ENCODE results near the gene GRIA1. TPM values are rescaled to one million over a fixed set of nuclear protein-coding genes. Genes with fewer than 3 reads are reported as not detected.

GRIA1 gene
- polyA plus RNA-seq, 4 donors, result 1.4 to 5.4 (median 4.1) TPM

DNA sequence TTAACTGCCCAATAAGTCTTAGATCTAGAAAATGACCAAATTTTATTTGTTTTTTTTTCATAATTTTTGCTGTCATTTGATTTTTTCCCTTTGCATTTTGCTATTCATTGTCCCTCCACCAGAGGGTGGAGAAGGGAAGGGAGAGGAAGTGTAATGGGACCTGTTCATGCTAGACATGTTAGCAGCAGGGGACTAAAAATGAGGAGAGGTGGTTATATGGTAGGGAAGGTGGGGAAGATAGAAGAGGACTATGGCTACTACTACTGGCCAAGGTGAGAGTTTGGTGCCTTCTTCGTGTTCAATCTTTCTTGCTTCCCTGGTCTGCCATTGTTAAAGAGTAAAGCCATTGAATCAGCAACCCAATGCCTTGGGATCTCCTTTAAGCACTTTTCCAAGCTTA is 6.4 kb downstream of the GRIA1 start:
- no peak for DNase-seq (ENCODE audit: low read depth in 4 of 4, low spot score in 3 of 4)

DNA sequence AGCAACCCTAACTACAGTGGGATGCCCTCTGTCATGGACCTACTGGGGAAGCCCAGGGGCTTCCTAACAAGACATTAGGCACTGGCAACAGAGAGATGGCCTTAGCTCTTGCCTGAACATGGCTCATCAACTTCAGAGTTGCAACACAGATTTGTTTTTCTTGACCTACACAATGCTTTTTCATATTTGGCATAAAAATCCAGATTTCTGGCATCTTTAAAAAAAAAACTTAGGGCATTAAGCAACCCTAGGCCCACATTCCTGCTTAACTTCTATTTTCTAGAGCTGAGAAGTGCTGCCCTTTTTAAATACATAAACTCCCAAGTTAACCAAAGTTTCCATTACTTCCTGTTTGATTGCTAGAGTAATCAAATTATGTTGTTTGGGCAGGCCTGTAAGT is 8.0 kb downstream of the GRIA1 start:
- DNase-seq (ENCODE audit: low read depth in 4 of 4, low spot score in 3 of 4), result no peak

GRCh38 chr5:153500178-153500577 is 9.7 kb downstream of the GRIA1 start:
- no peak for DNase-seq (ENCODE audit: low read depth in 4 of 4, low spot score in 3 of 4)

GRCh38 chr5:153504726-153505125 is 14.3 kb downstream of the GRIA1 start:
- DNase-seq (ENCODE audit: low read depth in 4 of 4, low spot score in 3 of 4), result no peak

GRCh38 chr5:153508700-153509099 is 18.2 kb downstream of the GRIA1 start:
- DNase-seq (ENCODE audit: low read depth in 4 of 4, low spot score in 3 of 4), result no peak

- no peak for DNase-seq (ENCODE audit: low read depth in 4 of 4, low spot score in 3 of 4)
Observed at GRCh38 chr5:153511622-153512021, 21.2 kb downstream of the GRIA1 start.

DNA sequence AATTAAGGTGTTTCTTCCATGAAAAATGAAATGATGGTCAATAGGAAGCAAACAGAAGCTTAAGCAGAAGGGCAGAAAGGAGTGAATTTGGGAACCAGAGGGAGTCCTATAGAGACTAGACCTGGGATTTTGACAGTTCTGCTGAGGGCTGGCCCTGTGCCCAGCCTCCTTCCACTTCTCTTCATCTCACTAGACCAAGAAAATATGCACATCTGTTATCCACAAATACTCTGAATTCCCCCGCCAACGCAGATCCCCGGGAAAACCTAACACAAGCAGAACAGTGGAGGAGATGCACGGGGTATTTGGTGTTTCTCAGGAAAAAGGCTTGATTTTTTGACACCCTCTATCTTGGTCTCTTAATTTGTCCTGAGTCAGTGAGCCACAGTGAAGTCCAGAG is 22.7 kb downstream of the GRIA1 start:
- DNase-seq (ENCODE audit: low read depth in 4 of 4, low spot score in 3 of 4), result no peak

DNA sequence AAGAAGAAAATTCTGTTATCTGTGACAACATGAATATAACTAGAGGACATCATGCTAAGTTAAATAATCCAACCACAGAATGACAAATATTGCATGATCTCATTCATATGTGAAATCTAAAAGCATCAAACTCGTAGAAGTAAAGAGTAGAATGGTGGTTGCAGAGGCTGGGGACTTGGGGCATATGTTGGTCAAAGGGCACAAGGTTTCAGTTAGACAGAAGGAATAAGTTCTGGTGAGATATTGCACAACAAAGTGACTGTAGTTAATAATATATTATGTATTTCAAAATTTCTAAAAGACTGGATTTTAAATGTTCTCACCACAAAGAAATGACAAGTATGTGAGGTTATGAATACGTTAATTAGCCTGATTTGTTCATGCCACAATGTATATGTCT is 24.8 kb downstream of the GRIA1 start:
- DNase-seq (ENCODE audit: low read depth in 4 of 4, low spot score in 3 of 4), result no peak

- no peak for DNase-seq (ENCODE audit: low read depth in 4 of 4, low spot score in 3 of 4)
Observed at GRCh38 chr5:153516504-153517240, 26.2 kb downstream of the GRIA1 start.

- no peak for DNase-seq (ENCODE audit: low read depth in 4 of 4, low spot score in 3 of 4)
Observed at GRCh38 chr5:153517241-153517611, 26.8 kb downstream of the GRIA1 start.

DNA sequence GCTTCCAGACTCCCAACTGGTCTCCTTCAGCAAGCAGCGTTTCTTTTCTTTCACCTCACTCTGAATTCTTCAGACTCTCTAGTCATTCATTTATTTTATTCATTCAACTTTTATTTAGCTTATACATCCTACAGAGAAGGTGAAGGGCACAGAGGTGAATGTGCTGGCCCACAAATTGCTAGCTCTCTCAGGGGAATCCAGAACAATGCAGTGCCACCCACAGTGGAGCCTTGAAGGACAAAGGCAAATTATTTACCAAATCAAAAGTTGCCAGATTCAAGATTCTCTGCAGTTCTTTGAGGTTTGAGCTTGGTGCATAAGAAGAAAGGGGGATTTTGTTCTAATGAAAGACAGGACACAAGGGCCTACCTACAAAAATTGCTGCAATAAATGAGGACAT is 29.7 kb downstream of the GRIA1 start:
- DNase-seq (ENCODE audit: low read depth in 4 of 4, low spot score in 3 of 4), result no peak

DNA sequence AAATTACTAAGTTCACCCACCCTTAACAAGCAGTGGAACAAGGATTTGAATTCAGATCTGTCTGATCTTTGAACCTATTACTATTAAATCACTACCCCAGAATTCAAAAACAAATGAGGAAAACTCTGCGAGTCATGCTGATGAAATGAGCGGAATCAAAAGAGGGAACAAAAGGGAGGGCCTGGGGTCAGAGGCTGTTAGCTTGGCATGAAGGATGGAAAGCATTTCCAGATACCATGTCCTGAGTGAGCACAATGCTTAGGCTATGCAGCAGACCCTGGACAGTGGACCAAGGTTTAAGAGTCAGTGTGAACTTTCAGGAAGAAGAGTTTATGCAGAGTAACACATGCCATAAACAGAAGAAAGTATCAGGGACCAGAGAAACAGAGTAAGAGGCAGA is 30.5 kb downstream of the GRIA1 start:
- no peak for DNase-seq (ENCODE audit: low read depth in 4 of 4, low spot score in 3 of 4)

- DNase-seq (ENCODE audit: low read depth in 4 of 4, low spot score in 3 of 4), result no peak
Observed at GRCh38 chr5:153523211-153523610, 32.7 kb downstream of the GRIA1 start.

DNA sequence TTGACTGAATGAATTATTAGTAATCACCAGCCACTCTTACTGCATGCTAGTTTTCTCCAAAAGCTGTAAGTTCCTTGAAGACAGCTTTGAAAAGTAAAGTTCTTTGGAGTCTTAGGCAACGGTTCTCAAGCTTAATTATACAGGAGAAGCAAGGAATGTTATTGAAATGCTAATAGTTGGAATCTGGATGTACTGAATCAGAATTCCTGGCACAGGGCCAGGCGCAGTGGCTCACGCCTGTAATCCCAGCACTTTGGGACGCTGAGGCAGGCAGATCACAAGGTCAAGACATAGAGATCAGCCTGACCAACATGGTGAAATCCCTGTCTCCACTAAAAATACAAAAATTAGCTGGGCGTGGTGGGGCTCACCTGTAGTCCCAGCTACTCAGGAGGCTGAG is 33.4 kb downstream of the GRIA1 start:
- DNase-seq (ENCODE audit: low read depth in 4 of 4, low spot score in 3 of 4), result no peak

DNA sequence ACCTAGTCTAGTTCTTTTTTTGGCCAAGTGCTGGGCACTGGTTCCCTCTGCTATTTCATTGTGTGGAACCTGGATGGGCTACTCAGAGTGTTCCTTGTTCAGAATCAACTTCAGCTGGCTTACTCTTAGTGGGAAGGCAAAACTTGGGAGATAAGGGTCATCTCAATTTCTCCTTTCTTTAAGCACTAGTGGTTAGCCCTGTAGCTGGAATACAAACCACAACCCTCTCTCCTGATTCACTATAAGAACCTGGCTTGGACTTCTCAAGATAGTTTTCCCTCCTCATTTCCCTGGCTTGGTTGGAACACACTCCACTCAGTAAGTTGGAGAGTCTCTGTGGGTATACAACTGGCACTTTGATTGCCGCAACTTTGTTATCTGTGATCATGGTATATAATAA is 35.1 kb downstream of the GRIA1 start:
- no peak for DNase-seq (ENCODE audit: low read depth in 4 of 4, low spot score in 3 of 4)

DNA sequence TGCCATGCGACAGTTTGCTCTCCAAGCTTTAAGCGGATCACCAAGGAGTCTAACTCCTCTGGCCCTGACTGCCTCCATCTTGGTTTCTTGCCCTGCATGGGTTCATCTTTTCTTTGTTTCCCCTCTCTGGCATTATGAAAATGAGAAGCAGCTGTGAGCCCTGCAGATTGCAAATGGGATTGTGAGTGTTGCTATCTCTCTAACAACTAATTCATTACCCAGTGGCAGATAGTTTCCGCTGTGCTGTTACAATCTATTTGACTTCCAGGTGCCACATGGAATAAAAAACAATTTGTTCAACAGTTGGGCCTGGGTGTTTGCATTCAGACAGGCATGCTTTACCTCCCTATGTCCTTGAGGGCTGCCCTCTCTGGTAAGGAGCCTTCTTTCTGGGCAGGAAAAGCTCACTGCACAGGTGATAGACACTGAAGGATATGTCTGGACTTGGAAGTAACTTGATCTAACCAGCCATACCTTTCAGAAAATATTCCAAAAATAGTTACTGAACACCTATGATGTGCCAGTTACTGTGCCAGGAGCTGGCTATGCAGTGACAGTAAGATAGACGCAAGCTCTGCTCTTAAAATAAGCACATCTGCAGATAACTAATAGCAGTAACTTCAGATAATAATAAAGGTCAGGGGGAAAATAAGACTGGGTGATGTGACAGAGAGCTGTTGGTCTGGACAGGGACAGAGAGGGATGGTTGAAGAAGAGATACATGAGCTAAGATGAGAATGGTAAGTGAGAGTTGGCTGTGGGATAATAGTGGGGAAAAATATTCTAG is 40.1 kb downstream of the GRIA1 start:
- DNase-seq (ENCODE audit: low read depth in 4 of 4, low spot score in 3 of 4), result no peak

GRCh38 chr5:153533546-153533945 is 43.1 kb downstream of the GRIA1 start:
- DNase-seq (ENCODE audit: low read depth in 4 of 4, low spot score in 3 of 4), result no peak

DNA sequence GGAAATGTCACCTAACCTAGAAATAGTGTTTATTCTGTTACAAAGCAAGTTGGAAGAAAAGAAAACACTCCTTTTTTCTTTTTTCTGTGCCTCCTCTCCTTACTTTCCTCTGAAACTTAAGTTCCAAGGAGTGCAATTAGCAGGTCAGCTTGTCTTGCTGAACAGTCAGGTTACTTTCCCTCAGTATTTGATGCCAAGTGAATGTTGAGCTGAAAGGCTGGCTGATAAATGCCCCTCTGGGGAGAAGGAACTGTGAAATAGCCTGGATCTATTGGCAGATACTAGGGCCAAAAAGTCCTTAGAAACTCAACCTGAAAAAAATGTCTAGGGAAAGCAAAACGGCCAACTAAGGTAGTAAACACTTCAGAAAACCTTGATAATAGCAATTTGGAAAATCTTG is 43.6 kb downstream of the GRIA1 start:
- no peak for DNase-seq (ENCODE audit: low read depth in 4 of 4, low spot score in 3 of 4)

- no peak for DNase-seq (ENCODE audit: low read depth in 4 of 4, low spot score in 3 of 4)
Observed at GRCh38 chr5:153537207-153537606, 46.7 kb downstream of the GRIA1 start.

DNA sequence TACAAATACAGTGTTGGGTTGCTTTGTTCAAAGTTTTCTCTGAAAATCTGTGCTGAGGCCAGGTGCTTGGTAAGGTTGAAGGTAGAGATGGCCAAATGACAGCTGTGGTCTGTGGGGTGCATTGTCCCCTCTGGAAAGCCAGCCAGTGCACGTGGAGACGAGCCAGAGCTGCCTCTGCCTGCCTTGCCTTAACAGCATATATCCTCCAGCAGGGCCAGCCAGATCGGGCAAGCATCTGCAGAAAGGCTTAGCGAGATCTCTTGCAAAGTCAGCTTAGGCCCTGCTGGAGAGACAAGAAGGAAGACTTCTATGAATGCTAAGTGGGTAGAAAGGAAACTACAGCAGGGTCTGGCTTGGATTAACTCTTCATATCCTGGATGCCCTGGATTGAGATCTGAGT is 49.5 kb downstream of the GRIA1 start:
- DNase-seq (ENCODE audit: low read depth in 4 of 4, low spot score in 3 of 4), result no peak

DNA sequence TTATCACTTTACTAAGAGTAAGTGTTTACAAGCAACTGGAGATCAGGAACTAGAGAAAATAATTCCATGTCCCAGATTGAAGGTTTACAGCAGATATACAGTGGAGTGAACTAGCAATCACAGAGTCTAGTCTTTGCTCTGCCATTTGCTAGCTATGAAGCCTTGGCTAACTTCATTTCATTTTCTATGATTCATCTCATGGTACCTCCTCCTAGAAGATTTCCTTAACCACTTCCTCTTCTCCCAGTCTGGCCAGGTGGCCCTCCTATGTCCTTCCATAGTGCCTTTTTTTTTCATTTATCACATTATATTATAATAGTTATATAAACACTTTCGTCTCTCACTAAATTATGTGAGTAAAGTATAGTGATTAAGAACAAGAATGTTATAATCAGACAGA is 52.1 kb downstream of the GRIA1 start:
- no peak for DNase-seq (ENCODE audit: low read depth in 4 of 4, low spot score in 3 of 4)

DNA sequence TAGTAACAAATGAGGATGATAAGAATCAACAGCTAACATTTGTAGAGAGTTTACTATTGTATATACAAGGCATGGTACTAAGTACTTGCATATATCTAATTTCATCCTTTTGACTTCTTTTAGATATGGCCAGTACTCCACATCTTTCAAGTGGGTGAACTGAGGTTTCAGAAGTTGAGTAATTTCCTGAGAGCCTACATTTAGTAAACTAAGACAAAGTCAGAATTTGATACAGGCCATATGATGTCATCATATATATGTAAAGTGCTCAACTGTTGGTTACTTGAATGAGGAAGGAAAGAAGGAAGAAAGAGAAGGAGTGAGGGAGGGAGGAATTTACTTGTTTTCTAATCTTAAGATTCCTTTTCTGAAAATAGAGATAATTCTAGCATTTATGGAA is 52.8 kb downstream of the GRIA1 start:
- DNase-seq (ENCODE audit: low read depth in 4 of 4, low spot score in 3 of 4), result no peak

Measured in right renal pelvis (tissue), 4 donors.